KMS-11 (cell line): ENCODE data around the gene GPR156.
A peak's percentile ranks its signal among the peaks of the same experiment; 100 is the strongest.

Experiments used
- H2AFZ ChIP-seq: fragments of 200-600 bp; sonication (generic); 2 replicates; pipeline ENCODE4 v1.6.1; 2016; ENCODE audit warnings: antibody characterized with exemption, mixed run types, low read depth
- H3K27ac ChIP-seq: fragments of 200-600 bp; sonication (generic); 2 replicates; pipeline ENCODE4 v1.6.1; 2016; ENCODE audit warnings: mild to moderate bottlenecking, mixed run types
- H3K27me3 ChIP-seq: fragments of 200-600 bp; sonication (generic); 2 replicates; pipeline ENCODE4 v1.6.1; 2017; ENCODE audit warnings: mild to moderate bottlenecking, low read depth, mixed run types, moderate library complexity; ENCODE audit not compliant: insufficient read depth
- H3K36me3 ChIP-seq: fragments of 200-600 bp; sonication (generic); 2 replicates; pipeline ENCODE4 v1.6.1; 2017; ENCODE audit warnings: mild to moderate bottlenecking, mixed run types; ENCODE audit not compliant: insufficient read depth
- H3K4me1 ChIP-seq: fragments of 200-600 bp; sonication (generic); 2 replicates; pipeline ENCODE4 v1.6.1; 2016; ENCODE audit warnings: mild to moderate bottlenecking, low read depth, mixed run types; ENCODE audit not compliant: poor library complexity, severe bottlenecking
- H3K4me2 ChIP-seq: fragments of 200-600 bp; sonication (generic); 2 replicates; pipeline ENCODE4 v1.7.0; 2016; ENCODE audit warnings: mild to moderate bottlenecking, mixed run types
- H3K4me3 ChIP-seq: fragments of 200-600 bp; sonication (generic); IDR thresholded peaks from 2 replicates; pipeline ENCODE4 v1.6.1; 2017; ENCODE audit warnings: low read depth, low read length, mixed read lengths; ENCODE audit not compliant: insufficient read depth
- H3K79me2 ChIP-seq: fragments of 200-600 bp; sonication (generic); 2 replicates; pipeline ENCODE4 v1.6.1; 2016; ENCODE audit warnings: low read depth, mixed run types; ENCODE audit not compliant: insufficient read depth
- H3K9ac ChIP-seq: fragments of 200-600 bp; sonication (generic); 2 replicates; pipeline ENCODE4 v1.6.1; 2016; ENCODE audit warnings: mild to moderate bottlenecking, mixed run types
- H4K20me1 ChIP-seq: fragments of 200-600 bp; sonication (generic); 2 replicates; pipeline ENCODE4 v1.6.1; 2016; ENCODE audit warnings: mild to moderate bottlenecking, mixed run types; ENCODE audit not compliant: insufficient read depth
- TF ChIP-seq, protein P1 (sequence below): fragments of 200-600 bp; sonication (generic); conservative IDR thresholded peaks from 2 replicates; pipeline ENCODE4 v1.6.1; 2017; ENCODE audit warnings: low read depth, mild to moderate bottlenecking, antibody characterized with exemption, low read length, moderate library complexity, mixed read lengths

The GPR156 gene

DNA sequence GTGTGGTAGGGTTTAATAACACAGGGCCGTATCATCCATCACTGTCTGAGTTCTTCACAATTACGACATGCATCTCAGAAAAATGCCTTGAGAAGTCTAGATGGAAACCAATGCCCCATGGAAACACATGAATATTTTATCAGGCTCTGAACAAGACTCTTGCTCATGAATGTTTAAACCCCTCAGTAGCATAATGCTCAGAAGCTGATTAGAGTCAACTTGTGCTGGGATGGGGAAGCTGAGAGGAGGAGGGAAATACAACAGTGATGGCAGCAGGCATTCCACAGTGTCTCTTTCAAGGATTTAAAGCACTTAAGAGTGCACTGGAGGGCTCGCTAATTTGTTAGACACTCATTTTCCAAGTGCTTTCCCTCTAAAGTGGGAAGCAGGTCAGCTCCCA lies 3.8 kb downstream of the GPR156 start:
- Histone ChIP-seq H3K27me3 (no peaks in the 10 kb centered on the region), H3K79me2 (no peaks in the 10 kb centered on the region), H3K27ac (no peak overlapping the region), H4K20me1 (no peaks in the 10 kb centered on the region), H3K36me3 (no peaks in the 10 kb centered on the region), H3K4me3 (no peak overlapping the region), H3K4me1 (peaks cover 47% of the 10 kb centered on the region), H2AFZ (peak overlapping the region; percentile 72), H3K4me2 (peak overlapping the region; percentile 92), H3K9ac (no peak overlapping the region)
- TF ChIP-seq, protein P1, sequence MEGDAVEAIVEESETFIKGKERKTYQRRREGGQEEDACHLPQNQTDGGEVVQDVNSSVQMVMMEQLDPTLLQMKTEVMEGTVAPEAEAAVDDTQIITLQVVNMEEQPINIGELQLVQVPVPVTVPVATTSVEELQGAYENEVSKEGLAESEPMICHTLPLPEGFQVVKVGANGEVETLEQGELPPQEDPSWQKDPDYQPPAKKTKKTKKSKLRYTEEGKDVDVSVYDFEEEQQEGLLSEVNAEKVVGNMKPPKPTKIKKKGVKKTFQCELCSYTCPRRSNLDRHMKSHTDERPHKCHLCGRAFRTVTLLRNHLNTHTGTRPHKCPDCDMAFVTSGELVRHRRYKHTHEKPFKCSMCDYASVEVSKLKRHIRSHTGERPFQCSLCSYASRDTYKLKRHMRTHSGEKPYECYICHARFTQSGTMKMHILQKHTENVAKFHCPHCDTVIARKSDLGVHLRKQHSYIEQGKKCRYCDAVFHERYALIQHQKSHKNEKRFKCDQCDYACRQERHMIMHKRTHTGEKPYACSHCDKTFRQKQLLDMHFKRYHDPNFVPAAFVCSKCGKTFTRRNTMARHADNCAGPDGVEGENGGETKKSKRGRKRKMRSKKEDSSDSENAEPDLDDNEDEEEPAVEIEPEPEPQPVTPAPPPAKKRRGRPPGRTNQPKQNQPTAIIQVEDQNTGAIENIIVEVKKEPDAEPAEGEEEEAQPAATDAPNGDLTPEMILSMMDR: no peak

DNA sequence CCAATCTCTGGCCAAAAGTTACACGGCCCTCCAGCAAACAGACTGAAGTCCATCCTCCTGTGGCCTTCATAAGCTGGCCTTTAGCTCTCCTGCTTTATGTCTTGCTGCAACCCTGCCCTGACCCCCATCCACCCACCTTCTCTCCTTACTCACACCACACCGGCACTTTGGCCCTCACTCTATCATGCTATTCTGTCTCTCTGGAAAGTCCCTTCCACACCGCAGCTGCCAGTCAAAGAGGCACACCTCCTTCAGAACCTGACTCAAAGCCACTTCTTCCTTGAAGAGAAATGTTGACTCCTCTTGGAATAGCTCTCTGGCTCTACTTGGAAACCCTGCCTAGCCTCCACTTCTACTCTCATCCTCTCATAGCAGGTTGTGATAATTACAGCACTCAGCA lies 4.5 kb downstream of the GPR156 start:
- H2AFZ ChIP-seq: peak overlapping the region; percentile 72
- no peaks in the 10 kb centered on the region for H3K36me3 ChIP-seq
- no peak overlapping the region for H3K4me3 ChIP-seq
- peak overlapping the region; percentile 64 for H3K27ac ChIP-seq
- peak overlapping the region; percentile 92 for H3K4me2 ChIP-seq
- H4K20me1 ChIP-seq: no peaks in the 10 kb centered on the region
- H3K4me1 ChIP-seq: peaks cover 40% of the 10 kb centered on the region
- no peaks in the 10 kb centered on the region for H3K79me2 ChIP-seq
- TF ChIP-seq, protein P1: no peak
- no peaks in the 10 kb centered on the region for H3K27me3 ChIP-seq
- peak overlapping the region; percentile 28; the same call in 1 of the 2 replicates for H3K9ac ChIP-seq

DNA sequence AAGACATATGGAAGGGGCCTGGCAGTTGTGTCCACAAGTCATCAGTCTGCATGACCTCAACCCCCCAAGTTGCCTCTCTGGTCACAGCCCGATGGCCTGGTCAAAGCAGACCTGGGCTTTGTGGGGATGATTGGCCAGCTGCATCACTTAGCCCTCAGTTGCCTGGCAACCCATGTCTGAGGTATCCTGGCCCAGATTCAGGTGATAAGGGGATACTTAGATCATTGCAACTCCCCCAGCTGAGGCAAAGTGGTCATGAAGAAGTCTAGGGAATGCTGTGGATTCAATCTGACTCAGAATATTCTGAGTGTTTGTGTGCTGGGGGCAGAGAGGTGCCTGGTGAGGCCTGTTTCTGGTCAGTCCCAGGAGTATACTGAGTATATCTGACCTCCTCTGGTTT lies 5.0 kb downstream of the GPR156 start:
- Histone ChIP-seq H4K20me1 (no peaks in the 10 kb centered on the region), H3K4me3 (no peak overlapping the region), H3K9ac (peak overlapping the region; percentile 28; the same call in 1 of the 2 replicates), H3K79me2 (no peaks in the 10 kb centered on the region), H3K4me2 (peak overlapping the region; percentile 92), H2AFZ (peak overlapping the region; percentile 72), H3K27me3 (no peaks in the 10 kb centered on the region), H3K27ac (peak overlapping the region; percentile 64), H3K4me1 (peaks cover 38% of the 10 kb centered on the region), H3K36me3 (no peaks in the 10 kb centered on the region)
- TF ChIP-seq, protein P1: no peak

DNA sequence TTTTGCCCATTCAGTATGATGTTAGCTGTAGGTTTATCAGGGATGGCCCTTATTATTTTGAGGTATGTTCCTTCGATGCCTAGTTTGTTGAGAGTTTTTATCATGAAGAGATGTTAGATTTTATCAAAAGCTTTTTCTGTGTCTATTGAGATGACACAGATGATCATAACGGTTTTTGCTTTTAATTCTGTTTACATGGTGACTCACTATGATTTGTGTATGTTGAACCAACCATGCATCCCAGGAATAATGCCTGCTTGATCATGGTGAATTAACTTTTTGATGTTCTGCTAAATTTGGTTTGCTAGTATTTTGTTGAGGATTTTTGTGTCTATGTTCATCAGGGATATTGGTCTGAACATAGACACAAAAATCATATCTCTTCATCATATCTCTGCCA lies 8.3 kb downstream of the GPR156 start:
- H3K27ac ChIP-seq: no peak overlapping the region
- no peak overlapping the region for H3K9ac ChIP-seq
- no peak overlapping the region for H3K4me2 ChIP-seq
- H3K79me2 ChIP-seq: no peaks in the 10 kb centered on the region
- TF ChIP-seq, protein P1: no peak
- no peak overlapping the region for H2AFZ ChIP-seq
- H3K4me1 ChIP-seq: peaks cover 32% of the 10 kb centered on the region
- H3K36me3 ChIP-seq: no peaks in the 10 kb centered on the region
- no peaks in the 10 kb centered on the region for H3K27me3 ChIP-seq
- H4K20me1 ChIP-seq: no peaks in the 10 kb centered on the region
- no peak overlapping the region for H3K4me3 ChIP-seq
